KOPT-K1 (cell line): ENCODE results near the gene MORF4L2.
A peak's percentile ranks its signal among the peaks of the same experiment; 100 is the strongest.

Experiments used
- H3K27ac ChIP-seq: fragments of 200-600 bp; sonication (generic); 2 replicates; pipeline ENCODE4 v1.5.1; 2016; ENCODE audit warnings: antibody characterized with exemption, mild to moderate bottlenecking, low read depth, low read length; ENCODE audit not compliant: poor library complexity, severe bottlenecking
- H3K36me3 ChIP-seq: fragments of 200-600 bp; sonication (generic); 2 replicates; pipeline ENCODE4 v1.5.1; 2017; ENCODE audit warnings: antibody characterized with exemption, mild to moderate bottlenecking, low read length, moderate library complexity; ENCODE audit not compliant: insufficient read depth
- H3K9me3 ChIP-seq: fragments of 200-600 bp; sonication (generic); 2 replicates; pipeline ENCODE4 v1.5.1; 2017; ENCODE audit warnings: antibody characterized with exemption, low read length, mild to moderate bottlenecking; ENCODE audit not compliant: insufficient read depth, poor library complexity, severe bottlenecking

The MORF4L2 gene

GRCh38 chrX:103686199-103687072 lies at the start of gene MORF4L2:
Gene MORF4L2 (minus strand): TSS chrX:103686699. CDS start chrX:103677027, 9,672 bp downstream.
- H3K36me3 ChIP-seq = peaks cover 37% of the 10 kb centered on the region
- peak within 1 kb of the TSS; percentile 93 for H3K27ac ChIP-seq
- H3K9me3 ChIP-seq = no peaks in the 10 kb centered on the region

DNA sequence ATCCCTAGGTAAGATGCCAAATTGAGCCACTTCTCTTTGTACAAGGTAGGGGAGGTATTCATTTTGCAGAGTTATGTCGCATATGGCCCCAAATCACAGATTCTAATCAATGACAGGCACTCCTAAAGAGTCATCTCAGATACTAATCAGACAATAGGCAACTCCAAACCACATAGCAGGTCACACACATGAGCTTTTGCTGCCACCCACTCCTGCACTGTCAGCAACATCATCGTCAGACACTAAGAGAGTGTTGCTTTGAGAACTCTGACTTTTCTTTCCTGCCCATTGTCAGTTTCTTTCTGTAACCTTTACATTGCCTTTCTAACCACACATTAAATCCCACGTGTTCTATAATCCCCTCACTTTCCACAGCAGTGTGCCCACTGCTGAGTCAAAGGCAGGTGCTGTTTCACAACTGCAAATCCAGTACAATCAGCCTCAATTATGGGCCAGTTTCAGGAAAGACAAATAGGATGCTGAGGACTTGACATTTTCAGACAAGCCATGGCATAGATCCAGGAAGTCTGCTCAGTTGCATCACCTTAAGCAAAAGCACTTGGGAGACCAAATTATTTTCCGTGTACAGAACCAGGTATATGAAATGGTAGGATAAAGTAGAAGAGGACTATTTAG lies 47.7 kb upstream of the MORF4L2 start:
- no peak overlapping the region for H3K27ac ChIP-seq
- H3K36me3 ChIP-seq = no peaks in the 10 kb centered on the region
- no peaks in the 10 kb centered on the region for H3K9me3 ChIP-seq

DNA sequence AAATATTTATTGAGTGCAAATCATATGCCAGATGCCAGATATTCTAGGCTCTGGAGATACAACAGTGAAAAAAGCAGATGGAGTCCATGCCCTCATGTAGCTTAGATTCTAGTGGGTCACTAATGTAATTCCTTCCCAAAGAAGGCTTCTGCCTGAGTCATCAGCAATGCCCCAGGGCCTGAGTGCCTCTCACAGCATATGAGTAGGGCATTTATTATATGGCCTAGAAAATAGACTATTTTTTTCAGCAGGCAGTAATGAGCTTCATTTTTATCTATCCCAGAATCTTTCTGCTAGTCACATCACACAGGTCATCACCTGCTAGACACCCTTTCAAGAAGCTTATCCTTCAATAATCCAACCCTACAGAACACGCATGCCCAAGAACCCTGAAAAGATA lies 46.5 kb upstream of the MORF4L2 start:
- Histone ChIP-seq H3K27ac (no peak overlapping the region), H3K9me3 (no peaks in the 10 kb centered on the region), H3K36me3 (no peaks in the 10 kb centered on the region)

GRCh38 chrX:103730796-103731493 lies 44.4 kb upstream of the MORF4L2 start:
- Histone ChIP-seq H3K36me3 (no peaks in the 10 kb centered on the region), H3K27ac (no peak overlapping the region), H3K9me3 (no peaks in the 10 kb centered on the region)

- Histone ChIP-seq H3K36me3 (no peaks in the 10 kb centered on the region), H3K27ac (no peak overlapping the region), H3K9me3 (no peaks in the 10 kb centered on the region)
Measured at GRCh38 chrX:103730147-103730795, 43.8 kb upstream of the MORF4L2 start.

DNA sequence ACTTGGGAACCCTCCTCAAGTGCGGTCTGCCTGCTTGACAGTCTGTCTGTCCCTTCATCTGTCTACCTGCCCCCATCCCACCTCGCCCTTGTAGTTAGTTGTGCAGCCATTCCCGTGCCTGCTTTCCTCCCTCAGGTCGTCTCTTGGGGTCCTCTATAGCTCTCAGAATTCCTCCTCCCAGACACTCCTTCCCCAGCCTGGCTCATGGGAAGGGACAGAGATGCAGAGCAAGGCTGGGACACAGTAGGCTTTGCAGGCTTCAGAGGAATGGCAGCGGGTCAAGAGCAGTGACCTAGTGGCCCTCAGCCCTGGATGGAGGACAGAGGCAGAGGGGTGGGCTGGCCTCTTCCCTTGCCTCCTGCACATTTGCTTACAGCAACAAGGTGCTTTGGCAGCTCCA lies 42.5 kb upstream of the MORF4L2 start:
- H3K9me3 ChIP-seq = no peaks in the 10 kb centered on the region
- no peak overlapping the region for H3K27ac ChIP-seq

DNA sequence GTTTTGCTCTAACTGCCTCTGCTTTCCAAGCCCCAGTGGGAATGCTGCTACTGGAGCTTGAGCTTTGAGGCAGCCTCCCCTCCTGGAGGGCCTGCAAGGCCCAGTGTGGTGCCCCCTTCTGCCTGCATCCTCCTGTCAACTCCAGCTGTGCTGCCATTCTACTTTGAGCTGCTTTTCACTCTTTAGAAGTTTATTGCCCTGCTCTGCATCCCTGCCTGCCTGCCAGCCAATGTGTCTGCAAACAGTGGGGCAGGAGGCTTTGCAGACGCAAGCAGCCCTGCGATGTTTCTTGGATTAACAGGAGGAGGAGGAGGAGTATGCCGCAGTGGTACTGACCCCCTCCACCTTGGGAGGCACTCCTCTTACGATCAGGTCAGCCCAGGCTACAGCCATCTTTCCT lies 40.6 kb upstream of the MORF4L2 start:
- Histone ChIP-seq H3K9me3 (no peaks in the 10 kb centered on the region), H3K36me3 (no peaks in the 10 kb centered on the region), H3K27ac (no peak overlapping the region)

More for the DNA sequence above, 42.5 kb upstream of the MORF4L2 start:
- no peaks in the 10 kb centered on the region for H3K36me3 ChIP-seq

- H3K9me3 ChIP-seq = no peaks in the 10 kb centered on the region
- no peak overlapping the region for H3K27ac ChIP-seq
- H3K36me3 ChIP-seq = no peaks in the 10 kb centered on the region
Measured at GRCh38 chrX:103726477-103726876, 40.0 kb upstream of the MORF4L2 start.

DNA sequence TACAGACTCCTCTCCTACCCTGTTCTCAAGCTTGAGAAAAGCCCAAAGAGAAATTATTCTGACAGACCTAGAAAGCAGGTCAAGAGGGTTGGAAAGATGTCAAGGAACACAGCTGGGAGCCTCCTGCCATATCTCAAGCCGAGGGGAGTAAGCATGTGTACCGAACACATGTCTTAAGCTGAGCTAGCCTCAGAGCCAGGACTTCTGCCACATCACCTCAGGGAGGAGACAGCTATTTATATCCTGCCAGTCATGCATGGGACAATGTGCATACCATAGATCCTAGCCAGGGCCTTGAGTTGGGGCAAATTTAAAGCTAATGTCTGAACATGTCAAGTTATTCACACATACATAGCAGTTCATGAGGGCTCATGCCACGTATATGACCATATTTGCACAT lies 36.0 kb upstream of the MORF4L2 start:
- Histone ChIP-seq H3K36me3 (no peaks in the 10 kb centered on the region), H3K27ac (no peak overlapping the region), H3K9me3 (no peaks in the 10 kb centered on the region)

- H3K9me3 ChIP-seq = no peaks in the 10 kb centered on the region
- no peak overlapping the region for H3K27ac ChIP-seq
- H3K36me3 ChIP-seq = no peaks in the 10 kb centered on the region
Measured at GRCh38 chrX:103718120-103718519, 31.6 kb upstream of the MORF4L2 start.

DNA sequence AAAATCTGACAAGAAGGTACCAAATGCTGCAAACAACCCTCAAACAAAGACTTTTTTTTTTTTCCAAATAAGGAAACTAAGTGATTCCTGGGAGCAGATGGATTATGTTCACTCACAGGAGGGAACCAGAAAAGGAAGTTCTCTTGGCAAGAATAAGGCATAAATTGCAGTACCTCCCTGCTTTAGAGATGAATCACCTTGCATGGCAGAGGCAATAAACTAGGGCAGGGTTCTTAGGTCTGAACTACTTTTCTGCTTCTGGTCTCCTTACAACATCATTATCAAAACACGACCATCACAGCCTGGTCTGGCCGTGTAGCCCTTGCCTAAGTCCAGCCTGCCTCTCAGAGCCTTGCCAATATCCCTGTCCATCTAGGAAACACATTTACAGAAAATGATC lies 30.5 kb upstream of the MORF4L2 start:
- Histone ChIP-seq H3K36me3 (no peaks in the 10 kb centered on the region), H3K9me3 (no peaks in the 10 kb centered on the region), H3K27ac (no peak overlapping the region)

- H3K9me3 ChIP-seq = no peaks in the 10 kb centered on the region
- H3K36me3 ChIP-seq = no peaks in the 10 kb centered on the region
- no peak within 1 kb of the TSS for H3K27ac ChIP-seq
Measured at GRCh38 chrX:103710609-103711008, 24.1 kb upstream of the MORF4L2 start, which contains the start of gene TMEM31. Gene TMEM31 (plus strand): TSS chrX:103710909. CDS start chrX:103712259, 1,350 bp downstream.

GRCh38 chrX:103704863-103705262 lies 18.4 kb upstream of the MORF4L2 start:
- Histone ChIP-seq H3K27ac (no peak overlapping the region), H3K36me3 (no peaks in the 10 kb centered on the region), H3K9me3 (no peaks in the 10 kb centered on the region)

DNA sequence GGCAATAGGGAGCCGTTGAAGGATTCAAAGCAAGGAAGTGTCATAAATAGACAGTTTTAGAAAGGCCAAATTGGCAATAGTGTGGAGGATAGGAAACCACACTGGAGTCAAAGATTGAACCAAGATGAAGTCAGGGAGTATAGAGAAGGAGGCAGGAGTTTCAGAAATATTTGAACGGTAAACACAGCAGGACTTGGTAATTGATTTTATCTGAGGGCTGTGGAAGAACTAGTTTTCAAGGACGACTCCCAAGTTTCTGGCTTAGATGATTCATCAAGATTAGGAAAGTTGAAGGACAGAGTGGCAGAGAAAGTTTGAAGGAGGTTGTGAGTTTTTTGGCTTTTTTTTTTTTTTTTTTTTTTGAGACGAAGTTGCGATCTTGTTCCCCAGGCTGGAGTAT lies 12.7 kb upstream of the MORF4L2 start:
- Histone ChIP-seq H3K27ac (no peak overlapping the region), H3K9me3 (no peaks in the 10 kb centered on the region), H3K36me3 (no peaks in the 10 kb centered on the region)

GRCh38 chrX:103697687-103698086 lies 11.2 kb upstream of the MORF4L2 start:
- Histone ChIP-seq H3K36me3 (no peaks in the 10 kb centered on the region), H3K9me3 (no peaks in the 10 kb centered on the region), H3K27ac (no peak overlapping the region)
